Endometrial microvascular endothelial cells (primary cell): Measurements from ENCODE around the gene GNAL. TPM values are rescaled to one million over a fixed set of nuclear protein-coding genes. Genes with fewer than 3 reads are reported as not detected.
"Not testable (repeated sequence)": the region's sequence is repeated elsewhere in the genome, so short reads cannot be mapped to it uniquely, and the experiment has no call there.

Experiments
- in situ Hi-C: cut with HindIII; loops from 2 replicates; pipeline ENCODE4 v1.10.0; 2017; ENCODE audit warnings: low sequenced_read_pairs, low pct_unique_long_range_greater_than_20kb; ENCODE audit errors: inconsistent ontology term
- total RNA-seq: library from RNA; depleted of rRNA; stranded (reverse); fragments of >200 nt; gene quantifications from one replicate; pipeline ENCODE4 v1.2.3, GENCODE V29; 2015; ENCODE audit errors: inconsistent ontology term

Gene GNAL
- total RNA-seq, result 1.2 TPM

DNA sequence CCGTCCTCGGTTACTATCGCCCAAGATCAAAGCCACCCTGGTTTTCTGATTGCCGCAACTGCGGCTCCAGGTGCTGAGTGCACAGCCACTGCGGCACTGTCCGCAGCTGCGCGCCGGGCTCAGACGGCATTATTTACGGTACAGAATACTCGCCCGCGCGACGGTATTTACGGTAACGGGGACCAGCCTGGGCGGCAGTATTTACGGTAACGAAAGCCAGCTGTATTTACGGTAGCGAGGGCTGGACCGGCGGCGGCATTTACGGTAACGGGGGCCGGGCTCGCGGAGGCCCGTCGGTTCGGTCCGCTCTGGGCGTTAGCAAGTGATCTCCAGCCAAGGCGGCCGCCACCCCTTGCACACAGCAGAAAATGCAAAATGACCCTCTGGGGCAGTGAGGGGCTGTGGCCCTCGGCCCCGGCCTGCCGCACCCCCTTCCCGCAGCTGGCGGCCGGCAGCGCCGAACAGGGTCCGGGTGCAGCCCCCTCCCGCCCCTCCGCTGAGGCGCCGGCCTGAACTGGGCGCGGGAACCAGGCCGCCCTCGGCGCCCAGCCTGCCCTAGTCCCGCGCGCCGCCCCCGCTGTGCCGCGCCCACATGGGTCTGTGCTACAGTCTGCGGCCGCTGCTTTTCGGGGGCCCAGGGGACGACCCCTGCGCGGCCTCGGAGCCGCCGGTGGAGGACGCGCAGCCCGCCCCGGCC, at the start of gene GNAL:
Gene GNAL, plus strand, starts transcription at position 293 of the 697 bp plus-strand sequence. Its CDS starts 300 bp downstream, at position 593.
- in situ Hi-C loops, result no loop called here

DNA sequence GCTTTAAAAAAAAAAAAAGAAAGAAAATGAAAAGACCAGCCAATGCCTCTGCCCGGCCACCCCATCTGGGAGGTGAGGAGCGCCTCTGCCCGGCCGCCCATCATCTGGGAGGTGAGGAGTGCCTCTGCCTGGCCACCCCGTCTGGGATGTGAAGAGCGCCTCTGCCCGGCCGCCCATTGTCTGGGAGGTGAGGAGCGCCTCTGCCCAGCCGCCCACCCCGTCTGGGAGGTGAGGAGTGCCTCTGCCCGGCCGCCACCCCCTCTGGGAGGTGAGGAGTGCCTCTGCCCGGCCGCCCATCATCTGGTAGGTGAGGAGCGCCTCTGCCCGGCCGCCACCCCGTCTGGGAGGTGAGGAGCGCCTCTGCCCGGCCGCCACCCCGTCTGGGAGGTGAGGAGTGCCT, 41.8 kb upstream of the GNAL start:
- in situ Hi-C loops, result not testable (repeated sequence)

GRCh38 chr18:11647804-11648203, 41.3 kb upstream of the GNAL start:
- in situ Hi-C loops, result not testable (repeated sequence)

DNA sequence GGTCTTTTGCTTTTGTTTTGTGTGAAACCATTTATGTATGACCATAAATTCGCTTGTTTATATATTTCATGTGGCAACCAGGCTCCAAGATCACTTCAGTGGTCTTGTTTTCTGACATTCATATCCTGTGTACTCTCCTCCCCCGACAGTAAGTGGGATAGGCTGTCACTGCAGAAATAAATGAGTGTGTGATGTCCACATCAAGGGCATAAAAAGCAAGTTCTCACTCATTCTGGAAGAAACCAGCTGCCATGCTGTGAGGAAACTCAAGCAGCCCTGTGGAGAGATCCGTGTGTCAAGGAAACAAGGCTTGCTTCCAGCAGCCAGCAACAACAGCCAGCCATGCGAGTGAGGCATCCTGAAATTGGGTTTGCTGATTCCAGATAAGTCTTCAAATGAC, 39.2 kb upstream of the GNAL start:
- in situ Hi-C loops, result no loop called here

- in situ Hi-C loops, result no loop called here
Observed at GRCh38 chr18:11651899-11652298, 37.2 kb upstream of the GNAL start.

DNA sequence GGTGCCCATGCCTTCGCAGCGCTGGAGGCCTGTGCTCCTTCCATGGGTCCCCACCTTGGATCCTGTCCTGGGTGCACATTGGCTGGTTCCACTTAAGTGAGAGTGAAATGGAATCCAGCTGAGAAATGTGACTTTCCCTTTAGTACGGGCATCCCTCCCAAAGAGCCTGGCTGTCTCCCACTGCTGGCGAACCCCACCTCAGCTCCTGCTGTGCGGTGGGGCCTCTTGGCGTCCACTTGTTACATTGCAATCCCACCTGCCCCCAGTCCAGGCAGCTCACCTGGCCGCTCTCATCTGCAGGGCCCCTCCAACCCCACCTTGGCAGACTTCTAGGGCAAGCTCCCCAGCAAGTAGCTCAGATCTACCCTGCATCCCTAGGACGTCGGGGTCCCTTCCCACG, 35.5 kb upstream of the GNAL start:
- in situ Hi-C loops, result no loop called here

- in situ Hi-C loops, result no loop called here
Observed at GRCh38 chr18:11654736-11655605, 34.1 kb upstream of the GNAL start.

- in situ Hi-C loops, result no loop called here
Observed at GRCh38 chr18:11655606-11655932, 33.5 kb upstream of the GNAL start.

DNA sequence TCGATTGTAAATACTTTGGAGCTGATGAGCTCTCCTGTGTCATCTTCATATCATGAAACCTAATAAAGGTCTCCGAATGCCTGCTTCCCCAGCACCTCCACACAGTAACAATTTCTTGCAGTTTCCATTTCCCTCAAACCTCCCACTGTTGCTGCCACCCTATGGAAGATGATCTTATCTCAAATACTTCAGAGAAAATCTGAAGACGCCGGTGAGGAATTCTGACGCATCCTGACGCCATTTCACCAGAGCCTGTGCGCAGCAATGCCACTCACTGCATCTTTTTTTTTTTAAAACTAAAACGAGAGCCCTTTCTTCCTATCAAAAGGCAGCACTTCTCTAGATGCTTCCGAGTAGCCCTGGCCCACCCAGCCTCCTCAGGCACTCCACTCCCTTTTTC, 31.9 kb upstream of the GNAL start:
- in situ Hi-C loops, result no loop called here

DNA sequence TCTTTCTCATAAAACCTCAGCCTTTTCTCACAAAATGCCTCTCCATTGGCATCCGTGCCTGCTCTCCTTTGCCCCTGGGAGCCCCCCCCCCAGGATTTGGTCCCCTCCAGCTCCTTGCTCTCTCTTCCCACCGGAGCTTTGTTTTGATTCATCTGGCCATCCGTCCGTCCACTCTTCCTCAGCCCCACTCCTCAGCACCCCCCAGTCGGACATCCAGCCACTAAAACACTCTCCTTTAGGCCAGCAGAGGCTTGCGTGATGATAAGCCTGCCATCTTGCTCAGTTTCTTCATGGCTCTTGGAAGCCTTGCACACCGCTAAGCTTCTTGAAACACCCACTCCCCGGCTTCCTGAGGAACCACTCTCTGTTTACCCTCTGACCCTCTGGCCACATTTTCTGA, 31.5 kb upstream of the GNAL start:
- in situ Hi-C loops, result no loop called here

DNA sequence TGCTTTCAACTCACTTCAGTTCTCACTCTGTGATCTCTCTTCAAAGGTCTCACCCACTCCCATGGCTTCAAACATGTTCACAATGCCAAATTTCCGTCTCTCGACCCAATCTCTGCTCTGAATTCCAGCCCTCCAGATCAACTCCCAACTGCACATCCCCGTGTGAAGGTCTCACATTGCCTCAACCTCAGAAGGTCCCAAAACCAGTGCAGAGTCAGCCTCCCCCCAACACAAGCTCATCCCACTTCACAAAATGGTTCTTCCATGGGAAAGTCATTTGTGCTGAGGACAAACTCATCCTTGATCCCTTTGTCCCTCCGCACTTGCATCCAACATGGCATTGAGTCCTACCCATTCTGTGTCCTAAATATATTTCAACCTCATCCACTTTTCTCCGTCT, 31.0 kb upstream of the GNAL start:
- in situ Hi-C loops, result no loop called here

DNA sequence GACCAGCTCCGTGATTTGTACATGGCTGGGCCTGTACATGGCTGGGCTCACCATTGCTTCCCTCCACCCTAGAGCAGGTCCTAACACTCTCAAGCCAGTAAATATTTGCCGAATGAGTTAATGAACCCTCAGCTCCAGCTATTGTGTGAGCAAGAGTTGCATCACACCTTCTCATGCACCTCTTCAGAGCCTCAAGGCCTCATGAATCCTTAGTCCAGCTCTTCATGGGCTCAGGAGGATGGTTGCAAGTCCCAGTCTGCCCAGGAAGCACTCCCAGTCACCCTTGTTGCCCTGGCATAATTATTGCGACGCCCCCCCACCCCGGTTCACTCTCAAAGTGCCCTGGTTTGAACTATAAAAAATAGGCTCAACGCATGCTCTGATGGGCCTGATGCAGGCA, 30.1 kb upstream of the GNAL start:
- in situ Hi-C loops, result no loop called here

GRCh38 chr18:11660691-11661090, 28.4 kb upstream of the GNAL start:
- in situ Hi-C loops, result no loop called here

DNA sequence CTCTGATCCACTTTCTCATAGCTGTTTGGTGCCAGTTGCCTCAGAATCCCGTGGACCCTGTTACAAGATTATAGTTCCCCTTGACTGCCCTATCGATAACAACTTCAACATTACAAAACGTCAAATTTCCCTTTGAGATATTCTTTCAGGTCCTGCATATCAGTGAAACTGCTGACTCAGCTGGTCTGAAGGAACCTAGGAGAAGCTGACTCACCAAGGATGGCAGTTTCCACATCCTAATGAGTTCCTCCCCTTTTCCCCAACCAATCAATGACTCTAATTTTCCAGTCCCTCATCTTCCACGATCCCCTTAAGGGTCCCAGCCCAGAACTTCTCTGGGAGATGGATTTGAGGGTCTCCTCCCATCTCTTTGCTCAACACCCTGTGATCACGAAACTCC, 27.6 kb upstream of the GNAL start:
- in situ Hi-C loops, result no loop called here

DNA sequence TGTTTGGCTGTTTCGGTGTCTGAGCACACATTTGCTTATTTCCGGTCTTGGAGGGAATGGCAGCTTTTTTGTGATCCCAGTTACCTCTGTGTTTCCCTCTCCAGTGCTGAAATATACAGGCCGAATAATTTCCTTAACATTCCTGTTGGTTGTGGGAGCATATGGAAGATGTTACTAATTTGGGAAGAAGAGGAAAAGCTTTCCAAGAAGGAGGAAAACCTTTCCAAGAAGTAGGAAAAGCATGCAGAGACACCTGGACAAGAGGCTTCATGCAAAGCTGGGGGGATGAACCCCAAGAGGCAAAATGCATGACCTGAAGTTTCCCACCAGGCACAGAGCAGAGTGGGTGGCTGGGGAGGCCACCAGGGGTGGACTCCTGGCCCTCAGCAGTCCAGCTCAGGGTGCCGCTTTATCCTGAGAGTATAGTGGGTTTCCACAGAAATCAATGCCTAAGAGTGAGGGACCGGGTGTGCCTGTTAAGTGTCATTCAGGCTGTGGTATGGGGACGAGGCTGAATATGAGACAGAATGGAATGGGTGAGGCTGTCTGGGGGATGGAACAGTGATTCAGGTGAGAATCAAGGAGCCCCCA, 25.5 kb upstream of the GNAL start:
- in situ Hi-C loops, result no loop called here

- in situ Hi-C loops, result no loop called here
Observed at GRCh38 chr18:11664286-11664685, 24.8 kb upstream of the GNAL start.

GRCh38 chr18:11665146-11665545, 23.9 kb upstream of the GNAL start:
- in situ Hi-C loops, result no loop called here

DNA sequence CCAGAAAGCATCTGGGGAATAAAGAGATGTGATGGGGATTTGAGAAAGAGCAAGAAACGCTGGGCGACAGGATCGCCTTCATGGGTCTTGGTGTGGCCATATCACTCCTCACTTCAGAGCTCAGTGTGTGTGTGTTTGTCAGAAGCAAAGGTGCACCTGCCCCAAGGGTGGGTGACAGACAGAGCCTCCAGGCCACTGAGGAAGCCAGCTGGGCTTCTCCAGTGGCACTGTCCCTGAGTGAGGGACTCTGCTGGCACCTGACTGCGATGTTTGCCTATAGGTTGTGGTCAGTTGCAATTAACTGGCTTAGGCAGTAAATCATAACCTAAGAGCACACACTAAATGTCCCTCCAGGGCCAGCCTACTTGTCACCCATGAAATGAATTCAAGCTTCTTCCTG, 23.5 kb upstream of the GNAL start:
- in situ Hi-C loops, result no loop called here

DNA sequence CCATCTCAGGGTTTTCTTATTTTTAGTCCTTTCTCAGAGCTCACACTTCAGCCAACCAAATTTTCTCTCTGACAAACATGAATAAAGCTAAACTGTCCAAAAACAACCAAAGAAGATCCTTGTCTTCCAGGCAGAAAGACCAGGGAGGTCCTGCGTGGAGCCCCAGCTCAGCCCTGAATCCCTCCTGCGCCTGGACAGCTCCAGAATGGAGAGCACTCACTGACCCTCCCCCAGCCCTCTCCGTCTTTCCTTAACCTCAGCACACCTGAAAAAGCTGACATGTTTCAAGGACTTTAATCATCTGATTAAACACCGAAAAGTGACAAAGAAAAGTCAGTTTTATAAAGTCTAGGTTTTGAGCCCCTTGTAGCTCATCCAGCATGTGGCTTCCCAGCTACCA, 22.9 kb upstream of the GNAL start:
- in situ Hi-C loops, result no loop called here

- in situ Hi-C loops, result no loop called here
Observed at GRCh38 chr18:11666831-11667230, 22.2 kb upstream of the GNAL start.
